HTR-8/SVneo (cell line): Measurements from ENCODE around the gene GFRA3.

Source experiments
- DNase-seq: peaks from one replicate; pipeline ENCODE4 v3.0.0; 2011; ENCODE audit warnings: low spot score, mixed read lengths; ENCODE audit not compliant: insufficient read length
- FAIRE-seq: peaks from 2 replicates; lab custom pipeline; 2011; peaks lifted over from hg19 to GRCh38; lab: Jason Lieb, UNC

Gene GFRA3

DNA sequence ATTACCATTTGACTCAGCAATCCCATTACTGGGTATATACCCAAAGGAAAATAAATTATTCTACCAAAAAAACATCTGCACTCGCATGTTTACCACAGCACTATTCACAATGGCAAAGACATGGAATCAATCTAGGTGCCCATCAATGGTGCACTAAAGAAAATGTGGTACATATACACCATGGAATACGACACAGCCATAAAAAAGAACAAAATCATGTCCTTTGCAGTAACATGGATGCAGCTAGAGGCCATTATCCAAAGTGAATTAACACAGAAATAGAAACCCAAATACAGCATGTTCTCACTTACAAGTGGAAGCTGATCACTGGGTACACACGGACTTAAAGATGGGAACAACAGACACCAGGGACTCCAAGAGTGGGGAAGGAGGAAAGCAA lies 63.4 kb downstream of the GFRA3 start:
- no peak for FAIRE-seq
- no peak for DNase-seq
